Adrenal gland (tissue), 5 donors: Measurements from ENCODE around the gene CPA4.

Experiments used
- POLR2A ChIP-seq, 2 donors: fragments of 450-650 bp; IDR thresholded peaks; one replicate each; pipeline ENCODE4 v1.6.1; 2017; ENCODE audit warnings: antibody characterized with exemption in 2 of 2, mild to moderate bottlenecking in 2 of 2, moderate library complexity in 1 of 2
- TF ChIP-seq, protein P1 (sequence below), 6 experiments: fragments of 450-650 bp in 4 of 6; fragments of 200-600 bp in 2 of 6; sonication (generic) in 1 of 6; IDR thresholded peaks; 1 replicate in 5 of 6; 2 replicates in 1 of 6; pipeline versions ENCODE4 v1.5.1 to v1.8.0; 2016 to 2021; ENCODE audit warnings: antibody characterized with exemption in 6 of 6, mild to moderate bottlenecking in 2 of 6, moderate library complexity in 1 of 6
- donor health status: DM: no; HTN: no; CAD: no.

DNA sequence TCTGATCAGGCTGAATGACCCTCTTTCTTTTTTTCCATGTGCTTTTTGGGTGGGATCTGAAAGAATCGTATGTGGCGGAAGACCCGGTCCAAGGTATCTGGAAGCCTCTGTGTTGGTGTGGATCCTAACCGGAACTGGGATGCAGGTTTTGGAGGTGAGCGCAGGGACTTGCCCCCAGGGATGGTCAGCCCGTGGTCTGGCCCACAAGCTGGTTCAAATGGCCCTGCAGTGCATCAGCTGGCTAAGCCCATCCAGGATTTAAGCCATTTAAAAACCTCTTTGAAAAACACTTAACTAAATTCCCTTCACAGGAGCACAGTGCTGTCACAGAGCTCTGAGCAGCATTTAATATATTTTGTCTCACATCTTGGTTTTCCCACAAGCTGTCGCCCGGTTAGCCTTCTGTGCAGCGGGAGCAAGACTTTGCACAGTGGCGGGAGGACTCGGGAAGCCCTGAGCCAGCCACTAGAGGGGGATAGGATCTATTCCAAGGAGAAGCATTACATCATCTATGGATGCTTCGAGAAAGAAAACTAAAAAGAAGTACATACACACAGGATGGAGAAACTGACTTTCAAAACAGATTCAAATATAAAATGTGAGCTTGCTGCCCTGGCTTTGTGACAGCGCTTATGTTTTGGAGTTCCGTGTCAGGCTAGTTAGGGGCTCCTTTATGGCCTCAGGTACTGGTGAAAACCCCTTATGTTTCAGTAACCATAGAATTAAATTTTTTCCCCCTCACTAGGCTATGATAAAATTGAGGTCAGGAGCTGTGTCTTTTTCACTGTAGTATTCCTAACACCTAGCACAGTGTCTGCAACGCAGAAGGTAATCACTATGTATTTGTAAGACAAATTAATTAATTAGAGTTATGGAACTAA is 15.0 kb upstream of the CPA4 start:
- TF ChIP-seq, protein P1, sequence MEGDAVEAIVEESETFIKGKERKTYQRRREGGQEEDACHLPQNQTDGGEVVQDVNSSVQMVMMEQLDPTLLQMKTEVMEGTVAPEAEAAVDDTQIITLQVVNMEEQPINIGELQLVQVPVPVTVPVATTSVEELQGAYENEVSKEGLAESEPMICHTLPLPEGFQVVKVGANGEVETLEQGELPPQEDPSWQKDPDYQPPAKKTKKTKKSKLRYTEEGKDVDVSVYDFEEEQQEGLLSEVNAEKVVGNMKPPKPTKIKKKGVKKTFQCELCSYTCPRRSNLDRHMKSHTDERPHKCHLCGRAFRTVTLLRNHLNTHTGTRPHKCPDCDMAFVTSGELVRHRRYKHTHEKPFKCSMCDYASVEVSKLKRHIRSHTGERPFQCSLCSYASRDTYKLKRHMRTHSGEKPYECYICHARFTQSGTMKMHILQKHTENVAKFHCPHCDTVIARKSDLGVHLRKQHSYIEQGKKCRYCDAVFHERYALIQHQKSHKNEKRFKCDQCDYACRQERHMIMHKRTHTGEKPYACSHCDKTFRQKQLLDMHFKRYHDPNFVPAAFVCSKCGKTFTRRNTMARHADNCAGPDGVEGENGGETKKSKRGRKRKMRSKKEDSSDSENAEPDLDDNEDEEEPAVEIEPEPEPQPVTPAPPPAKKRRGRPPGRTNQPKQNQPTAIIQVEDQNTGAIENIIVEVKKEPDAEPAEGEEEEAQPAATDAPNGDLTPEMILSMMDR (IDR thresholded peaks at IDR 0.05) = peak in 5 of 6 experiments; percentile 36 to 66 (median 51)
- TF ChIP-seq POLR2A (IDR thresholded peaks at IDR 0.05) = no peak
